ENCODE results near the gene UNC13B. TPM values are rescaled to one million over a fixed set of nuclear protein-coding genes. Genes with fewer than 3 reads are reported as not detected.

The UNC13B gene
- total RNA-seq, 1 experiment from 2014 or later = 48.2 TPM

- H3K4me1 Mint-ChIP-seq = peaks cover 0 to 2% of the 10 kb centered on the region in 2 experiments; a peak in 3 of 4 replicates
- WGBS (ENCODE audit: extremely low coverage, insufficient read length, low lambda C conversion rate) = no CpG with 5 or more reads among the region's 9 CpGs
- no peak overlapping the region for H2AK5ac ChIP-seq (ENCODE audit: insufficient read length, low read length)
These were observed 8.9 kb upstream of the UNC13B start for GRCh38 chr9:35152926-35153325.

More at GRCh38 chr9:35152926-35153325, 8.9 kb upstream of the UNC13B start:
- Histone ChIP-seq H3K23me2 (ENCODE audit: insufficient read length, low read depth, low read length, poor library complexity, severe bottlenecking) (no peaks in the 10 kb centered on the region), H3K27ac (ENCODE audit: insufficient read length, low read depth, low read length) (no peak overlapping the region), H3K27me3 (ENCODE audit: insufficient read depth, low read length) (no peaks in the 10 kb centered on the region), H3K4me1 (ENCODE audit: insufficient read depth, low read length) (no peaks in the 10 kb centered on the region), H2BK5ac (ENCODE audit: insufficient read length, low read length) (no peak overlapping the region), H3K18ac (ENCODE audit: insufficient read length, low read depth, low read length) (no peak overlapping the region), H3K14ac (ENCODE audit: insufficient read depth, low read length) (no peak overlapping the region), H2BK20ac (ENCODE audit: low read depth, low read length, poor library complexity, severe bottlenecking) (no peak overlapping the region), H3K79me2 (ENCODE audit: insufficient read depth, low read length) (no peaks in the 10 kb centered on the region), H4K8ac (replicated peaks; ENCODE audit: insufficient read length, low read depth, low read length) (no peak overlapping the region), H2BK12ac (ENCODE audit: insufficient read length, low read depth, low read length) (no peak overlapping the region), H4K91ac (ENCODE audit: insufficient read length, low read depth, low read length) (no peak overlapping the region), H2AFZ (ENCODE audit: low read length) (no peak overlapping the region), H3K9ac (ENCODE audit: extremely low read depth, insufficient read length, low read length) (no peak overlapping the region), H3K4ac (ENCODE audit: low read depth, low read length) (no peak overlapping the region), H4K20me1 (ENCODE audit: control insufficient read depth, insufficient read depth, insufficient read length) (no peaks in the 10 kb centered on the region), H3K56ac (ENCODE audit: insufficient read length, low read depth, low read length) (no peak overlapping the region), H2BK15ac (ENCODE audit: low read depth, low read length) (no peak overlapping the region), H4K5ac (ENCODE audit: insufficient read length, low read depth, low read length) (no peak overlapping the region), H3K4me2 (ENCODE audit: insufficient read depth, insufficient read length, low read length) (no peak overlapping the region), H2BK120ac (ENCODE audit: low read depth, low read length, poor library complexity, severe bottlenecking) (no peak overlapping the region), H3K79me1 (ENCODE audit: insufficient read depth, low read depth, low read length, poor library complexity, severe bottlenecking) (no peaks in the 10 kb centered on the region), H3T11ph (ENCODE audit: low read length) (no peak overlapping the region), H3K9me3 (ENCODE audit: control insufficient read depth, low read depth, low read length) (no peaks in the 10 kb centered on the region), H3K23ac (ENCODE audit: insufficient read length, low read depth, low read length) (no peak overlapping the region)
- Mint-ChIP-seq H3K27ac (no peak overlapping the region), H3K27me3 (ENCODE audit: low read depth) (no peaks in the 10 kb centered on the region), H3K4me3 (no peak overlapping the region), H3K9me3 (peaks cover 25 to 28% of the 10 kb centered on the region in 2 experiments), H3K36me3 (ENCODE audit: insufficient read depth in 1 of 3, low read depth in 3 of 3) (peaks cover 20 to 30% (median 30%) of the 10 kb centered on the region in 3 experiments)
- DNase-seq = no peak
- TF ChIP-seq, protein P1, sequence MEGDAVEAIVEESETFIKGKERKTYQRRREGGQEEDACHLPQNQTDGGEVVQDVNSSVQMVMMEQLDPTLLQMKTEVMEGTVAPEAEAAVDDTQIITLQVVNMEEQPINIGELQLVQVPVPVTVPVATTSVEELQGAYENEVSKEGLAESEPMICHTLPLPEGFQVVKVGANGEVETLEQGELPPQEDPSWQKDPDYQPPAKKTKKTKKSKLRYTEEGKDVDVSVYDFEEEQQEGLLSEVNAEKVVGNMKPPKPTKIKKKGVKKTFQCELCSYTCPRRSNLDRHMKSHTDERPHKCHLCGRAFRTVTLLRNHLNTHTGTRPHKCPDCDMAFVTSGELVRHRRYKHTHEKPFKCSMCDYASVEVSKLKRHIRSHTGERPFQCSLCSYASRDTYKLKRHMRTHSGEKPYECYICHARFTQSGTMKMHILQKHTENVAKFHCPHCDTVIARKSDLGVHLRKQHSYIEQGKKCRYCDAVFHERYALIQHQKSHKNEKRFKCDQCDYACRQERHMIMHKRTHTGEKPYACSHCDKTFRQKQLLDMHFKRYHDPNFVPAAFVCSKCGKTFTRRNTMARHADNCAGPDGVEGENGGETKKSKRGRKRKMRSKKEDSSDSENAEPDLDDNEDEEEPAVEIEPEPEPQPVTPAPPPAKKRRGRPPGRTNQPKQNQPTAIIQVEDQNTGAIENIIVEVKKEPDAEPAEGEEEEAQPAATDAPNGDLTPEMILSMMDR (conservative IDR thresholded peaks at IDR 0.05) = no peak
